Activated T-cell treated with anti-CD3 and anti-CD28 coated beads, Interleukin-2, amount 50 U/mL, for 48 hours (primary cell): ENCODE data around the gene MRAP2.
"Not testable (repeated sequence)": the region's sequence is repeated elsewhere in the genome, so short reads cannot be mapped to it uniquely, and the experiment has no call there.

Experiments used
- DNase-seq, 2 experiments: peaks; one replicate each; pipeline ENCODE4 v3.0.0-alpha.2; 2020

Gene MRAP2

GRCh38 chr6:84033523-84034451, at the start of gene MRAP2:
MRAP2 (plus strand) TSS chr6:84033772; CDS start chr6:84055319, 21,547 bp downstream.
- DNase-seq = peak; percentile 23 to 25

- no peak for DNase-seq
Observed at GRCh38 chr6:83984411-83984810, 49.2 kb upstream of the MRAP2 start.

- no peak for DNase-seq
Observed at GRCh38 chr6:83985308-83985713, 48.3 kb upstream of the MRAP2 start.

GRCh38 chr6:83985715-83986114, 47.9 kb upstream of the MRAP2 start:
- DNase-seq = no peak

- no peak for DNase-seq
Observed at GRCh38 chr6:83998021-83998584, 35.5 kb upstream of the MRAP2 start.

- DNase-seq = no peak
Observed at GRCh38 chr6:84001119-84001518, 32.5 kb upstream of the MRAP2 start.

- no peak for DNase-seq
Observed at GRCh38 chr6:84002226-84002625, 31.3 kb upstream of the MRAP2 start.

GRCh38 chr6:84003131-84003530, 30.4 kb upstream of the MRAP2 start:
- no peak for DNase-seq

GRCh38 chr6:84003654-84004053, 29.9 kb upstream of the MRAP2 start:
- no peak for DNase-seq

- no peak for DNase-seq
Observed at GRCh38 chr6:84007871-84008270, 25.7 kb upstream of the MRAP2 start.

GRCh38 chr6:84013354-84013753, 20.2 kb upstream of the MRAP2 start:
- no peak for DNase-seq

GRCh38 chr6:84013931-84014330, 19.6 kb upstream of the MRAP2 start:
- no peak for DNase-seq

GRCh38 chr6:84016029-84016428, 17.5 kb upstream of the MRAP2 start:
- no peak for DNase-seq

GRCh38 chr6:84017709-84018452, 15.7 kb upstream of the MRAP2 start:
- DNase-seq = no peak

GRCh38 chr6:84018453-84019061, 15.0 kb upstream of the MRAP2 start:
- DNase-seq = no peak

GRCh38 chr6:84019141-84019841, 14.3 kb upstream of the MRAP2 start:
- no peak for DNase-seq

- no peak for DNase-seq
Observed at GRCh38 chr6:84019842-84020211, 13.7 kb upstream of the MRAP2 start.

GRCh38 chr6:84021625-84022024, 11.9 kb upstream of the MRAP2 start:
- no peak for DNase-seq

- DNase-seq = no peak
Observed at GRCh38 chr6:84026721-84027164, 6.8 kb upstream of the MRAP2 start.

- no peak for DNase-seq
Observed at GRCh38 chr6:84027340-84028181, 6.0 kb upstream of the MRAP2 start.

GRCh38 chr6:84028350-84028749, 5.2 kb upstream of the MRAP2 start:
- DNase-seq = no peak

GRCh38 chr6:84032000-84032399, 1.6 kb upstream of the MRAP2 start:
- not testable (repeated sequence) for DNase-seq
